ENCODE data around the gene IL17D. TPM values are rescaled to one million over a fixed set of nuclear protein-coding genes. Genes with fewer than 3 reads are reported as not detected.
A peak's percentile ranks its signal among the peaks of the same experiment; 100 is the strongest.

The IL17D gene
- 1.2 TPM for total RNA-seq
- long read RNA-seq, partial matches to known transcripts: 1 of 5 reads
- long read RNA-seq, other reads (novel, unspliced or antisense): 4 of 5 reads

GRCh38 chr13:20702915-20703779 is at the start of gene IL17D:
Gene IL17D (plus strand): TSS chr13:20703699. CDS start chr13:20704002, 303 bp downstream.
- peak within 1 kb of the TSS; percentile 44 for H3K27ac ChIP-seq (replicated peaks)
- H3K4me1 ChIP-seq: peaks cover 17% of the 10 kb centered on the region
- H3K36me3 ChIP-seq: no peaks in the 10 kb centered on the region
- DNase-seq: no peak
- peaks cover 35% of the 10 kb centered on the region for H3K27me3 ChIP-seq (ENCODE audit: low read depth)
- intact Hi-C loops (cut with micrococcal nuclease): no loop called here
- no peaks in the 10 kb centered on the region for H3K9me3 ChIP-seq (replicated peaks)
- peak within 1 kb of the TSS; percentile 79 for H3K4me3 ChIP-seq
- no peak for TF ChIP-seq CTCF (IDR thresholded peaks at IDR 0.05; ENCODE audit: borderline replicate concordance)

GRCh38 chr13:20654156-20654555 is 49.3 kb upstream of the IL17D start:
- no peaks in the 10 kb centered on the region for H3K9me3 ChIP-seq (replicated peaks)
- H3K27ac ChIP-seq (replicated peaks): no peak overlapping the region
- TF ChIP-seq CTCF (IDR thresholded peaks at IDR 0.05; ENCODE audit: borderline replicate concordance): no peak
- no peak for DNase-seq
- no peaks in the 10 kb centered on the region for H3K27me3 ChIP-seq (ENCODE audit: low read depth)
- H3K36me3 ChIP-seq: peaks cover 16% of the 10 kb centered on the region
- H3K4me1 ChIP-seq: no peaks in the 10 kb centered on the region
- no peak overlapping the region for H3K4me3 ChIP-seq
- intact Hi-C loops (cut with micrococcal nuclease): no loop called here

GRCh38 chr13:20658451-20659040 is 45.0 kb upstream of the IL17D start:
- no peak overlapping the region for H3K27ac ChIP-seq (replicated peaks)
- H3K36me3 ChIP-seq: peaks cover 21% of the 10 kb centered on the region
- intact Hi-C loops (cut with micrococcal nuclease): no loop called here
- H3K4me1 ChIP-seq: no peaks in the 10 kb centered on the region
- H3K27me3 ChIP-seq (ENCODE audit: low read depth): no peaks in the 10 kb centered on the region
- TF ChIP-seq CTCF (IDR thresholded peaks at IDR 0.05; ENCODE audit: borderline replicate concordance): no peak
- no peaks in the 10 kb centered on the region for H3K9me3 ChIP-seq (replicated peaks)
- DNase-seq: no peak
- no peak overlapping the region for H3K4me3 ChIP-seq

- no peak for DNase-seq
- intact Hi-C loops (cut with micrococcal nuclease): no loop called here
- H3K4me3 ChIP-seq: no peak overlapping the region
- H3K4me1 ChIP-seq: no peaks in the 10 kb centered on the region
- H3K27ac ChIP-seq (replicated peaks): no peak overlapping the region
- H3K27me3 ChIP-seq (ENCODE audit: low read depth): no peaks in the 10 kb centered on the region
- no peaks in the 10 kb centered on the region for H3K9me3 ChIP-seq (replicated peaks)
- peaks cover 19% of the 10 kb centered on the region for H3K36me3 ChIP-seq
- TF ChIP-seq CTCF (IDR thresholded peaks at IDR 0.05; ENCODE audit: borderline replicate concordance): no peak
Observed at GRCh38 chr13:20664351-20664750, 39.1 kb upstream of the IL17D start.

GRCh38 chr13:20666948-20667347 is 36.6 kb upstream of the IL17D start:
- no peaks in the 10 kb centered on the region for H3K27me3 ChIP-seq (ENCODE audit: low read depth)
- no peak overlapping the region for H3K4me3 ChIP-seq
- TF ChIP-seq CTCF (IDR thresholded peaks at IDR 0.05; ENCODE audit: borderline replicate concordance): no peak
- H3K9me3 ChIP-seq (replicated peaks): no peaks in the 10 kb centered on the region
- H3K4me1 ChIP-seq: no peaks in the 10 kb centered on the region
- intact Hi-C loops (cut with micrococcal nuclease): no loop called here
- DNase-seq: no peak
- no peak overlapping the region for H3K27ac ChIP-seq (replicated peaks)
- peaks cover 25% of the 10 kb centered on the region for H3K36me3 ChIP-seq

Measured in left ventricle myocardium inferior (tissue), 1 donor.